NCI-H2196 treated with DMSO at 0.1 percent for 48 hours (cell line): Measurements from ENCODE around the gene IRF1.

Source experiments
- DNase-seq: peaks from one replicate; lab custom pipeline; 2025; ENCODE audit not compliant: unreplicated experiment; lab: John Stamatoyannopoulos, UW

IRF1 gene

GRCh38 chr5:132462333-132462732, 28.2 kb downstream of the IRF1 start:
- no peak for DNase-seq

GRCh38 chr5:132461569-132462070, 29.0 kb downstream of the IRF1 start:
- DNase-seq: no peak

GRCh38 chr5:132460846-132461568, 29.6 kb downstream of the IRF1 start:
- DNase-seq: no peak

GRCh38 chr5:132459983-132460838, 30.4 kb downstream of the IRF1 start:
- DNase-seq: no peak

- no peak for DNase-seq
These were observed 31.3 kb downstream of the IRF1 start for GRCh38 chr5:132459031-132459982.

GRCh38 chr5:132458651-132459030, 31.9 kb downstream of the IRF1 start:
- no peak for DNase-seq

- DNase-seq: no peak
These were observed 32.4 kb downstream of the IRF1 start for GRCh38 chr5:132458226-132458560.

- DNase-seq: no peak
These were observed 33.0 kb downstream of the IRF1 start for GRCh38 chr5:132457371-132458225.

- no peak for DNase-seq
These were observed 33.6 kb downstream of the IRF1 start for GRCh38 chr5:132456987-132457361.

- DNase-seq: no peak
These were observed 34.1 kb downstream of the IRF1 start for GRCh38 chr5:132456296-132456986.

GRCh38 chr5:132455614-132456115, 34.9 kb downstream of the IRF1 start:
- no peak for DNase-seq

- no peak for DNase-seq
These were observed 36.2 kb downstream of the IRF1 start for GRCh38 chr5:132454361-132454760.

- DNase-seq: no peak
These were observed 39.2 kb downstream of the IRF1 start for GRCh38 chr5:132451387-132451786.

GRCh38 chr5:132449060-132449459, 41.5 kb downstream of the IRF1 start:
- DNase-seq: no peak

GRCh38 chr5:132447196-132447595, 43.4 kb downstream of the IRF1 start:
- no peak for DNase-seq

- peak; percentile 42 for DNase-seq
These were observed 44.0 kb downstream of the IRF1 start for GRCh38 chr5:132446621-132447020.

GRCh38 chr5:132445930-132446329, 44.6 kb downstream of the IRF1 start:
- no peak for DNase-seq

- no peak for DNase-seq
These were observed 45.0 kb downstream of the IRF1 start for GRCh38 chr5:132445640-132445923.

GRCh38 chr5:132444841-132445639, 45.5 kb downstream of the IRF1 start:
- no peak for DNase-seq
